NCI-H1048 (cell line): ENCODE measurements around the gene CDK13.

Source experiments
- DNase-seq: peaks from one replicate; lab custom pipeline; 2025; lab: John Stamatoyannopoulos, UW

Gene CDK13

DNA sequence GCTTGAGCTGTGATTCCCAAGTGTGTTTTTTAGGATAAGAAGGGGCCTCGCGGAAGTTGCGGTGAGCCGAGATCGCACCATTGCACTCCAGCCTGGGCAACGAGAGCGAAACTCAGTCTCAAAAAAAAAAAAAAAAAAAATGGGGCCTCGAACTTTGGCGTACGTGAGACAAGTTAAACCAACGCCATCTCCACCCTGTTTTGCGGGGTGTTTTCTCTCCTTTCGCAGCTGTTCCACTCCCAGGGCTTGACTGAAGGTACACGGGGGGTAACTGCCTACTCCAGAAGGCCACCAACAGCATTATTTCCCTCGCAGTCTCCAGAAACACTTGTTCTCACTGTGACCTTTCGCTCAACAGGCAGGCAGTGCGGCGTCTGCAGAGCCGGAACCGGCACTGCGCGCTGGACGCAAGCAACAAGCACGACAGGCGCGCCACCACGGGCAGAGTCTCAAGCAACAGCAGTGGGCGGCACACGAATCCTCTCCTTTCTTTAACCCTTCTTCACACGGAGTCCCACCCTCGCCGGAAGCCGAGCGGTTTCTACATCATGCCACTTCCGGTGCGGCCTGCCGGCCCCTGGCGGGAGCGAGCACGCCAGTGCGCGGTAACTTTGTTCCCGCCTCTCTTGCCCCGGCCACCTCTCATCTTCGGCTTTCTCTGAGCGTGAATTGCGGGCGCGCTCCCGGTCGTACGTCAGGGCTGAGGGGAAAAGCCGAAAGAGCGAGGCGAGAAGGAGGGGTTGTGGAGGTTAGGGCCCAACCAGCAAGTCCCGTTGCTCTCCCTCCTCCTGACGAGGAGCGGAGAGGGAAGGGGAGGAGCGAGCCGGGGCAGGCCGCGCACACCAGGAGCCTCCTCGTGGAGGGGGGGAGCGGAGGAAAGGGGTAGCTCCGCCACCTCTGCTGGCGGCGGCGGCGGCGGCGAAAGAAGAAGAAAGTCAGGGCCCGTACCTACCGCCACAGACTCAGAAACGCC is 814 bp upstream of the CDK13 start:
- peak; percentile 96 for DNase-seq

DNA sequence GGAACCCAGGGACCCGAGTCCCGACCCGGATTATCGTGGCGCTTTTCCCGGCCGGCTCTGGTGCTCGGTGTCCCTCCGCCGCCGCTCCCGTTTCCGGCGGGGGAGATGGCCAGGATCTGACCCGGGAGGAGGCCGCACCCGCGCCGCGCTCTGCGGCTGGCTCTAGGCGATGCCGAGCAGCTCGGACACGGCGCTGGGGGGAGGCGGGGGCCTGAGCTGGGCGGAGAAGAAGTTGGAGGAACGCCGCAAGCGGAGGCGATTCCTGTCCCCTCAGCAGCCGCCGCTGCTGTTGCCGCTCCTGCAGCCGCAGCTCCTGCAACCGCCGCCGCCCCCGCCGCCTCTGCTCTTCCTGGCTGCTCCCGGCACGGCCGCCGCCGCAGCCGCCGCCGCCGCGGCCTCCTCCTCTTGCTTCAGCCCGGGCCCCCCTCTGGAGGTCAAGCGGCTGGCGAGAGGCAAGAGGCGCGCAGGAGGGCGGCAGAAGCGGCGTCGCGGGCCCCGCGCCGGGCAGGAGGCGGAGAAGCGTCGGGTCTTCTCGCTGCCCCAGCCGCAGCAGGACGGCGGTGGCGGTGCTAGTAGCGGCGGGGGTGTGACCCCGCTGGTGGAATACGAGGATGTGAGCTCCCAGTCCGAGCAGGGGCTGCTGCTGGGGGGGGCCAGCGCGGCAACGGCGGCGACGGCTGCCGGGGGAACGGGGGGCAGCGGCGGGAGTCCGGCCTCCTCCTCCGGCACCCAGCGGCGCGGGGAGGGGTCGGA is 593 bp downstream of the CDK13 start:
- DNase-seq, result no peak

GRCh38 chr7:39951226-39952194 is 1.5 kb downstream of the CDK13 start:
- no peak for DNase-seq

DNA sequence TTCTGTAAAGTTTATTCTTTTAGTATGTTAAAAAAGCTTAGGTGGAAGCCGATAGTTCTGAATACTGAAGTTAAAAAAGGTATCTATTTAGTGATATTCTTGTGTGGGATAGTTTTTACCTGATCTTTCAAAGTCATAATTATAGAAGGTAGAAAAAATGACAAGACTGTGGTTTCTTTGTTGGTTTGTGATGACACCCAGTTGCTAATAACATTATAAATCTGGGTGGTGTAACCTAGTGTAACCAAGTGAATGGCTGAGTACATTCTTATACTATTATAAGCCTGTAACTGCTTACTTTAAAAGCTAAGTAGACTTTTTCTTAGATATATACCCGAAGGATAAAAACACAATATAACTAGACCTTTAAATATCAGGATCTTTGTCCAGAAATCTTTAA is 2.3 kb downstream of the CDK13 start:
- DNase-seq, result no peak

- no peak for DNase-seq
Measured at GRCh38 chr7:39952803-39953202, 2.7 kb downstream of the CDK13 start.

DNA sequence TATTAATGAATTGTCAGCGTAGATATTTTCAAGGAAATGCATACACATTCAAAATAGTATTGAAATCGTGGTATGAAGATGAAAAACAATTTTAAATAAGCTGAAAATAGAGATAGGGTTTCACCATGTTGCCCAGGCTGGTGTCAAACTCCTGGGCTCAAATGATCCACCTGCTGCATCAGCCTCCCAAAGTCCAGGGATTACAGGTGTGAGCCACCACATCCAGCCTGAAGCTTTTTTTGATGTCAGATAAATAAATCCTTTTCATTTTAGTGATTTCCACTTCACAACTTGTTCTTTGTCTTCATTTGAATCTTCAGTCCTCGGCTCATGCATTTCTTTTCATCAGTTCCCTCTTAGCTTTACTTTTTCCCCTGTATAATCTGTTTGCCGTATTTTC is 4.6 kb downstream of the CDK13 start:
- no peak for DNase-seq

DNA sequence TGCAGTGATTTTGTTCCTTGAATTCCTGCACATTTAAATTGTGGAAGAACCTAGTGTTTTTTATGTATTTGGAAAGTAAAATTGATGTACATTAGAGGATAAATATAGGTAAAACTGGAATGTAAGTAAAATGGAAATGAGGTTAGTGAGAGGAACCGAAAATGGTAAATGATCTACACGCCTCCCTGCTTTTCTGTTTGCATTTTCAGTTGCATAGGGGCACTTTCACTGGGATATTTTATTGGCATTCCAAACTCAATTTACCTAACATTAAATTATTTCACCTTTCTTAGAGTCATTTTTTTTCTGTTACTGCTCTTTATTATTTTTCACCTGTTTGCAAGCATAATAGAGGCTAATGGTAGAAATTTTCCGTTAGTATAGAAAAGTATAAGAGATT is 8.0 kb downstream of the CDK13 start:
- DNase-seq, result no peak

- no peak for DNase-seq
Measured at GRCh38 chr7:39967406-39968161, 17.5 kb downstream of the CDK13 start.

DNA sequence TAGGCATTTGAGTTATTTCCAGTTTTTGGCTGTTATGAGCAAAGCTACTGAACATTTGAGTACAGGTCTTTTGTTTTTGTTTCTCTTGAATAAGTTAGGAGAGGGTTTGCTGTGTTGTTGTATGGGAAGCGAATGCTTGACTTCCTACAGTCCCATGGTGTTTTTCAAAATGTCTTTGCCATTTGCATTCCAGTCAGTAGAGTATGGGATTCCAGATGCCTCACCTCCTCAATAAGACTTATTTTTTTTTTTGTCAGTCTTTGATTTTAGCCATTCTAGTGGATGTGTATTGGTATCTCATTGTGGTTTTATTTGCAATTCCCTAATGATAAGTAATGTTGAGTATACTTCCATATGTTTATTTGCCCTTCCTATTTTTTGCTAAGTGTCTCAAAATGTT is 19.4 kb downstream of the CDK13 start:
- DNase-seq, result no peak

- no peak for DNase-seq
Measured at GRCh38 chr7:39971924-39972323, 21.9 kb downstream of the CDK13 start.

- DNase-seq, result no peak
Measured at GRCh38 chr7:39973801-39974200, 23.7 kb downstream of the CDK13 start.

- no peak for DNase-seq
Measured at GRCh38 chr7:39978230-39978934, 28.3 kb downstream of the CDK13 start.

DNA sequence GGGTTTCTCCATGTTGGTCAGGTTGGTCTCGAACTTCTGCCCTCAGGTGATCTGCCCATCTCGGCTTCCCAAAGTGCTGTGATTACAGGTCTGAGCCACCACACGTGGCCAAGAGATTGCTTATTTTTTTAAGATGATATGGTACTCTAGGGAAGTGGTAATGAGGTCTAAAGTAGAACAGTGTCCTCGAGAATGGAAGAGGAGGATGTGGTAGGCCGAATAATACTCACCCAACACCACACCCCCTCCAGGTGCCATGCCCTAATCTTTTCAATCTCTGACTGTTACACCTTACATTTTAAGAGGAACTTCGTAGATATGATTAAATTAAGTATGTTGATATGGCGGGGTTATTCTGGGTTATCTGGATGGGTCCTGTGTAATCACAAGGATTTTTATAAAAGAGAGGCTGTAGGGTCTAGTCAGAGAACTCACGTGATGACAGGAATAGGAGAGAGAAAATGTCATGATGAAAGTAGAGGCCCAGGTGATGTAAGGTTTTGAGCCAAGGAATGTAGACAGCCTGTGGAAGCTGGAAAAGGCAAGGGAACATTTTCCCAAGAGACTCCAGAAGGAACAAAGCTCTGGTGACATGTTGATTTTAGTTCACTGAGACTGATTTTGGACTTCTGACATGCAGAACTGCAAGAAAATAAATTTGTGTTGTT is 29.5 kb downstream of the CDK13 start:
- no peak for DNase-seq

DNA sequence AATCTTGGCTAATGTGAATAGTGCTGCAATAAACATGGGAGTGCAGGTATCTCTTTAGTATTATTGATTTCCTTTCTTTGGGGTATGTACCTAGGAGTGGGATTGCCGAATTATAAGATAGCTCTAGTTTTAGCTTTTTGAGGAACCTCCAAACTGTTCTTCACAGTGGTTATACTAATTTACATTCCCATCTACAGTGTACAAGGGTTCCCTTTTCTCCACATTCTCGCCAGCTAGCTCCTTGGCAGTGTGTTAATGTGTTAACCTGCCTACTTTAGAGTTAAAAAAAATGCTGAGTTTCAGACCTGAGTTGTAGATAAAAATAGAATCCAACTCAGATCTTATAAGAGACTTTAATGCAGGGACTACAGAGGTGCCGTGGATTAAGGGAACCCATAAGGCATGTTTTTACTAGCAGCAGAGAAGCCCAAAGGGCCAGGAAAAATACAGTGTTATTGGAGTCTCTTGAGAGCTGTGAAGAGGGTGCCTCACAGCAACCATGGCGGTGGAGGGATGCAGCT is 35.4 kb downstream of the CDK13 start:
- no peak for DNase-seq

GRCh38 chr7:39987641-39988347 is 37.7 kb downstream of the CDK13 start:
- no peak for DNase-seq

DNA sequence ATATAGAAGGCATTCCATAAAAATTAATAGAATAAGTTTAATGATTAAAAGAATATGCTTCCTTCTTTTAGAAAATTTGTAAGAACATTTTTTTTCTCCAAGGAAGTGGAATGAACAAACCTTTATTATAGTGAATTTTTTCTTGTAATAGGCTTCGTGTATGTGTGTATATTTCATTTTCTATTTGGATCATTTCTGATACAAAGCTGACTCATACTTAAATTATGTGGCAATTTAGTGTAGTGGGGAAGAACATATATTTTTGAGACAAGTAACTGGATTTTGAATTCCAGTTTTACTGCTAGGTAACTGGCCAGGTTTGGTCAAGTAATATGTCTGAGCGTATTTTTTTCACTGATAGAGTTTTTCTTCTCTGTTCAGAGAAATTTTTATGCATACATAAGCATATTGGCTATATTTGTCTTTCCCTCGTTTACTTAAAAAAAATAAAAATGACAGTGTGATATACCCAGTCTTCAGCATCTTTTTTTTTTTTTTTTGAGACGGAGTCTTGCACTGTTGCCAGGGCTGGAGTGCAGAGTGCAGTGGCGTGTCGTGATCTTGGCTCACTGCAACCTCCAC is 50.8 kb downstream of the CDK13 start:
- DNase-seq, result no peak

DNA sequence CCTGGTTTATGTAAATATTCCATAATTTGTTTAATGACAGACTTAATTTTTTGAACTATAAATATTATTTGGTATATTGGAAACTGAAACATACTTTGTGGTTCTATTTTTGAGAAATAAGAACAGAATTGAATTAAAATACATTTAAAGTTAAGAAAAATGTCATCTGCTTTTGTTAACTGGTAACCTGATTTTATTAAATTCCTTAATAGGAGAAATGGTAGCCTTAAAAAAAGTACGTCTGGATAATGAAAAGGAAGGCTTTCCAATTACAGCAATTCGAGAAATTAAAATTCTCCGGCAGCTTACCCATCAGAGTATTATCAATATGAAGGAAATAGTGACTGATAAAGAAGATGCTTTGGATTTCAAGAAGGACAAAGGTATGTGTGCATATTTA is 51.6 kb downstream of the CDK13 start:
- no peak for DNase-seq

DNA sequence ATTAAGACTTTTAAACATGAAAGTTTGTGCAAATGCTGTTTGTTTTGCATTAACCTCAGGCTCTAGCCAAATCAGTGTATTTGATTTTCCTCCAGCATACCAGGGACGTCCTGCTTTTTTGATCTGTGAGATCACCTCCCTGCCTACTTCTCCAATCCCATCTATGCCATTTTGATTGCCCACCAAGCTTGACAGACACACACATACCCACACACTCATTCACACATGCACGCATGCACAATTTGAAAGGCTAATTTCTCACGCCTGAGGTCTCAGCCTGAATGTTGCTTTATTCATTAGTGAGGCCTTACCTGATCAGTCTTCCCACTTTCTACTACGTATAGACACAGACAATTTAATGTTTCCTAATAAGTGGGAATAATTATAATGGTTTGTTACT is 53.5 kb downstream of the CDK13 start:
- DNase-seq, result no peak
